HG03135 (cell line): ENCODE results near the gene GNGT2.

ENCODE experiments used
- ATAC-seq: cut with Tn5 transposase; IDR thresholded peaks from one replicate; pipeline ENCODE4 v1.9.1; 2021; ENCODE audit warnings: mild to moderate bottlenecking, moderate library complexity; ENCODE audit not compliant: unreplicated experiment

The GNGT2 gene

GRCh38 chr17:49210158-49211029 lies at the start of gene GNGT2, which contains the start of gene ABI3:
GNGT2 (minus strand) TSS chr17:49210574; CDS start chr17:49207422, 3,152 bp downstream.
ABI3 (plus strand) TSS chr17:49210707; CDS start chr17:49210725, 18 bp downstream.
- ATAC-seq: peak; percentile 81

DNA sequence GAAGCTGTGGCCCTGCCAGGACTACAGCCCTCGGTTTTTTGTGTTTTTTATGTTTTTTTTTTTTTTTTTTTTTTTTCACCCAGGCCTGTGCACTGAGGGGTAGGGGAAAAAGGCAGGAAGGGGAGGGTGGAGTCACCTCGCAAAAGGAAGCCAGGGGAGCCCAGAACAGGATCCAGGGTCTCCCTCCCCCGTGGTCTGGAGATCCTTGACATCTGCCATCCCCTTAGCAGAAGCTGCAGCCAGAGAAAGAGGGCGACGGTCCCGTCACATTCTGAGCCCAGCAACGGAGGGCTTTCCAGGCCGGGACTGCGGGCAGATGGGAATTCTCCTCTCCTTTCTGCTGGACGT lies 49.3 kb upstream of the GNGT2 start:
- no peak for ATAC-seq

GRCh38 chr17:49258394-49258793 lies 48.0 kb upstream of the GNGT2 start:
- no peak for ATAC-seq

DNA sequence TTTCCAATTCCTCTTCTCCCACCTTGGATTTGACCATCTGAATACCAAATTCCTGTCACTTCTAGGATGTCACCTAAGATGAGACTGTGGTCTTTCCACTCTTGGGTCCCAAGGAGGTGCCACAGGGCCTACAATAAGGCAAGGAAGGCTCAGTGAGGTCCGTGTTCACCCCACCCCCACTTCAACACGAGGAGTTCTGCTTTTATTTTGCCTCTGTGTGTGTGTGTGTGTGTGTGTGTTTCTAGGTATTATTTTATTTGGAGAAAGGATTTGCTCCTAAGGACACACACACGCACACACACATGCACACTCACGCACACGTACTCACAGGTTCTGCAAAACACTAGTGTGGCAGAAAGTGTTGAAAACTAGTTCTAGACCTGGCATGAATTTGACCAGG lies 44.8 kb upstream of the GNGT2 start:
- no peak for ATAC-seq

- no peak for ATAC-seq
Observed at GRCh38 chr17:49254066-49254465, 43.7 kb upstream of the GNGT2 start.

- no peak for ATAC-seq
Observed at GRCh38 chr17:49252148-49252695, 41.8 kb upstream of the GNGT2 start.

GRCh38 chr17:49249890-49250522 lies 39.6 kb upstream of the GNGT2 start:
- ATAC-seq: no peak

DNA sequence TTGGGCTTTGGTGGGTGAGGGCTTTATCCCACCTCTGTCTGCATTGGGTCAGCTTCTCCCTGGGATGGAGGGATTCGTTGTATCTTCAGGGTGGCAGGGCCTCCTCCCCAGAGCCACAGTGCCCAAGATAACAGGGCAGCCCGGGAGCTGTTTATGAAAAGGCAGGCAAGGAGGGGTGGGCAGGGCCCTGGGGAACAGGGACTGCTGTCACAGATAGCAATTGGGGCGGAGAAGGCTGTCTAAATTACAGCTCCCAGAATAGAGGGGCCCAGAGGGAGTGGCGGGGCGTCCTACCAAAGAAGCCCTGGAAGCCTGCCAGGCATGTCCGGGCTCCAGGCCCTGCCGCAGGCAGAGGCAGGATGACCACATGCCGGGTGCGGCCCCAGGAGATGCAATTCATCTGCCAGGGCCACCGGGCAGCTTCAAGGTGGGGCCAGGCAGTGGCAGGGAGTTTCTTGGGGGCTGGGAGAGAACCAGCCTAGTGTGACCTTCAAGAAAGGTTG lies 39.0 kb upstream of the GNGT2 start:
- ATAC-seq: no peak

DNA sequence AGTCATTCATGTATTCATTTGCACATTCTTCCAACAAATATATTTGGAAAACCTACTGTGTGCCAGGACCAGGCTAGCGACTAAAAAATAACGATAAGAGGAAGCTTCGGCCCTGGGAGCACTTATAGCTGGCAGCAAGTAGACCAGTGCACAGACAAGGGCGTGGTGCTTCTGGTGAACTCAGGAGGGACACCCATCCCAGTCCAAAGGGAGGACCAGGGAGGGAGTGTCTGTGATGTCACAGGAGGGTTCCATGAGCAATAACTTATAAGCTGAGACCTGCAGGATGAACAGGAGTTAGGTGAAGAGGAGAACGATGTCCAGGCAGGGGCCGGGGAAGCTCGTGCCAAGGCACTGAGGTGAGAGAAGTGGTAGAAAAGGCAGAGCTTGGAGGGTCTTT lies 37.6 kb upstream of the GNGT2 start:
- no peak for ATAC-seq

- no peak for ATAC-seq
Observed at GRCh38 chr17:49244839-49245238, 34.5 kb upstream of the GNGT2 start.

DNA sequence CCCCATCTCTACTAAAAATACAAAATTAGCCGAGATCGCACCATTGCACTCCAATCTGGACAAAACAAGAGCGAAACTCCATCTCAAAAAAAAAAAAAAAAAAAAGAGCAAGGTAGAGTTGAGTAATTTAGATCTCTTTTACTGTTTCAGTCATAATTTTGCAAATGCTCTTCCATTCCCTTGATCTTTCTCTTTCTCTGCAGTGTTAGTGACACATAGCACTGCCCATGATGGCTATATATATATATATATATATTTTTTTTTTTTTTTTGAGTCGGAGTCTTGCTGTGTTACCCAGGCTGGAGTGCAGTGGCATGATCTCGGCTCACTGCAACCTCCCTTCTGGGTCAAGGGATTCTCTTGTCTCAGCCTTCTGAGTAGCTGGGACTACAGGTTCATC lies 32.4 kb upstream of the GNGT2 start:
- ATAC-seq: no peak

- ATAC-seq: no peak
Observed at GRCh38 chr17:49241692-49242397, 31.5 kb upstream of the GNGT2 start.

DNA sequence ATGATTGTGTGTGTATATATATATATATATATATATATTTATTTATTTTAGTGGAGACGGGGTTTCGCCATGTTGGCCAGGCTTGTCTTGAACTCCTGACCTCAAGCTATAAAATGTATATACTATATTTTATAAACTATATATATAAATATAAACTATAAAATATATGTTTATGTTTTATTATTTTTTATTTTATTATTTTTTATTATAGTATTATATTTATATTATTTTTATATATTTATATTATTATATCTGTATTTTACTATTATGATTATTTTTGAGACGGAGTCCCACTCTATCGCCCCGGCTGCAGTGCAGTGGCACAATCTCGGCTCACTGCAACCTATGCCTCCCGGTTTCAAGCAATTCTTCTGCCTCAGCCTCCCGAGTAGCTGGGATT lies 30.7 kb upstream of the GNGT2 start:
- no peak for ATAC-seq

DNA sequence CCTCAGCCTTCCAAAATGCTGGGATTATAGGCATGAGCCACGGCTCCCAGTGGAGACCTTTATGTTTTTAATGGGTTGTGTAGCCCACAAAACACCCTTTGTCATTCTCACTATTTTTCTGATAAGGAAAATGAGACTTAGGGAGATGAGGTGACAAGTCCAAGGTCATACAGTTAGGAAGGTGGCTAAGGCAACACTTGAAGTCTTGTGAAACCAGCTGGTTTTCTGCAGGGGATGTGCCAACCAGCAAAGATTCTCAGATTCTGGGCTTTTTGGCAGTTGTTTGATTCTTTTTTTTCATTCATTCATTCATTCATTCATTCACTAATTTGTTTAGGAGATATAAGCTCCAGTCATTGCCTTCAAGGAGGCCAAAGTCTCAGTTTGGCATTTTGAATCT lies 30.2 kb upstream of the GNGT2 start:
- ATAC-seq: no peak

GRCh38 chr17:49239963-49240362 lies 29.6 kb upstream of the GNGT2 start:
- no peak for ATAC-seq

DNA sequence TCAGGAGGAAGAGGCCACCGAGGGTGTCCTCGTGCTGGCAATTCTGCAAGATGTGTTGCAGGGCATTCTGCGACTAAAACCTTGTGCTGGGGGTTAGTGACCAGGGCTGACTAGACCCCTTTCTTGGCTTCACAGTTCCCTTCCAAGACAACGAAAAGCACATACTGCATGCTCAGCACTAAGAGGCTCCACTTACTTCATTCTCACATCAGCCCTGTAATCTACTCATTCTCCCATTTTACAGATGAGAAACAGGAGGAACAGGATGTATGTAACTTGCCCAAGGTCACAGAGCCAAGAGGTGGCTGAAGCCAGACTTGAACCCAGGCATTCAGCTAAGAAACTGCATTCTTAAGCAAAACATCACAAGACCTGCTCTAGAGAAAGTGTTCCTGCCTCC lies 25.5 kb upstream of the GNGT2 start:
- no peak for ATAC-seq

GRCh38 chr17:49234509-49235080 lies 24.2 kb upstream of the GNGT2 start:
- ATAC-seq: no peak

DNA sequence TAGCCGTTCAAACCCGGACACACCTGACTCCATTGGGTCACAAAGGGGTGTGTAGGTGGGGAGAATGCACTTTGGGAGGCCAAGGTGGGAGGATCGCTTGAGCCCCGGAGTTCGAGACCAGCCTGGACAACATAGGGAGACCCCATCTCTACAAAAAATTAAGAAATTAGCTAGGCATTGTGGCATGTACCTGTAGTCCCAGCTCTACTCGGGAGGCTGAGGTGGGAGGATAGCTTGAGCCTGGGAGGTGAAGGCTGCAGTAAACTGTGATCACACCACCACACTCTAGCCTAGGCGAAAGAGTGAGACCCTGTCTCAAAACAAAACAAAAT lies 21.2 kb upstream of the GNGT2 start:
- ATAC-seq: no peak

DNA sequence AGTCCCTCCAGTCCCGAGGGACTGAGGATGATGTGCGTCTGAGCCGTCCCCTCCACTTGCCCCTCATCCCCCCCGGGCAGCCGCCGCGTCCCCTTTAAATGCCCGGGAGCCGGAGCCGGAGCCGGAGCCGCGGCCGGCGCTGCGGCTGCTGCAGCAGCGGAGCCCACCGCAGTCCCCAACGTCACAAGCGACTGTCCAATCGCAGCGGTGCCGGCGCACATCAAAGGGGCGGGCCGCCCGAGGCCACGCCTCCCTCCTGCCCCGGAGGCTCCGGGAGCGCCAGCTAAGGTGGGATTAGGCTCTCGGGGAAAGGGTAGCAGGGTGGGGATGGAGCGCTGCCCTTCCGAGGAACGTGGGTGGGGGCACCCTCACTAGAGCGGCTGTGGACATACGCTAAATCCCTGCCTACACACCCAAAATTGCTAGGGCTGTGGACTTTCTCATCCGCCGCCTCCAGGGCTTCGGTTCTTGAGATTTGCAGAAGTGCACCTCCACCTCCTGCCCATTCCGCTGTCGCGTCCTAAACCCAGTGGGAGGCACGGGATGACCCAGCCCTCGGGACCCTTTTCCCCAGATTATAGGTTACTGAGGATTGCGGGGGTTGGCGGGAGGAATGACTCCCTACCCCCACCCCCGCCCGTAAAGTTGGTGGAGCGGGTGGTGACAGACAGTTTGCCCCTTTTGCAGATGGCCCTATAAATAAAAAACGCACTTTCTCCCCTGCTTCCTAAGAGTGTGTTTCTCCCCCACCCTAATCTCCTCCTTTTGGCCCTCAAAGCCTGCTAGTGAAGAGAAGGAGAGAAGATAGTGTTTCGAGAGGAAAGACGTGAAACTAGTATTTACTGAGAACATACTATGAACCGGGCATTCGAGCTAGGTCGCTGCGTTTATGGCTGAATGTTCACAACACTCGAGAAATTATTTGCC lies 20.5 kb upstream of the GNGT2 start, which contains the start of gene PHOSPHO1:
PHOSPHO1 (minus strand) TSS at position 152 of the 927 bp plus-strand sequence. CDS start 4,096 bp downstream, outside the sequence.
- peak; percentile 84 for ATAC-seq
